ENCODE data around the gene PHF8.

PHF8 gene

DNA sequence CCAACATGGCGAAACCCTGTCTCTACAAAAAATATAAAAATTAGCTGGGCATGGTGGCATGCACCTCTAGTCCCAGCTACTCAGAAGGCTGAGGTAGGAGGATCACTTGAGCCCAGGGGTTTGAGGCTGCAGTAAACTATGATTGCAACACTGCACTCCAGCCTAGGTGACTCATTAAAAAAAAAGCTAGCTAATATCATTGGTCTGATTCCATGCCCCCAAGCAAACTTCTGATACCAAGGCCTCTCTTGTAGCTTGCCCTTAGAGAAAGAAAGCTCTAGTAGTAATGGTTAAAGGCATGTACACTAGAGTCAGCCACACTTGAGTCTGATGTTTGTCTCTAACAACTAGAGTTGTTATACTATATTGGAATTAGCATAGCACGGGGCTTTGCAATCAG lies 32.6 kb upstream of the PHF8 start:
- TF ChIP-seq CTCF (IDR thresholded peaks at IDR 0.05; ENCODE audit: low read depth, low read length) = no peak
- DNase-seq (ENCODE audit: extremely low read depth, low read depth) = no peak

- no peak for DNase-seq (ENCODE audit: extremely low read depth, low read depth)
- no peak for TF ChIP-seq CTCF (IDR thresholded peaks at IDR 0.05; ENCODE audit: low read depth, low read length)
These were observed 30.6 kb upstream of the PHF8 start for GRCh38 chrX:54074826-54075225.

DNA sequence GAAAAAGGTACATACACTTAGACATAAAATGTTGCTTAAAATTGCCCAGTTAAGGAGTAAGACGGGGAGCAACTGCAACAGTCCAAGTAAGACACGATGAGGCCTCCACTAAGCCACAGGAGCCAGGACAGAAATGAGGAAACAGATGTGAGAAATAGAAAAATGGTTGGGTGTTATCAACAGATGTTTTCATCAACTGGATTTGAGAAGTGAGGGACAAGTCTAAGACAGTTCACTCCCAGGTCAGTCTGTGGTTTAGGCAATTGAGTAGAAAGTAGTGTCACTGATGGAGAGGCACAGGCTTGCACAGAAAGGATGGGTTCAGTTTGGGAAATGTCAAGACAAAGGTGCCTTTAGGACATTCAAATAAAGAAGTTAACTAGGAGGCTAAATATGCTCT lies 23.5 kb upstream of the PHF8 start:
- no peak for TF ChIP-seq CTCF (IDR thresholded peaks at IDR 0.05; ENCODE audit: low read depth, low read length)
- DNase-seq (ENCODE audit: extremely low read depth, low read depth) = no peak

DNA sequence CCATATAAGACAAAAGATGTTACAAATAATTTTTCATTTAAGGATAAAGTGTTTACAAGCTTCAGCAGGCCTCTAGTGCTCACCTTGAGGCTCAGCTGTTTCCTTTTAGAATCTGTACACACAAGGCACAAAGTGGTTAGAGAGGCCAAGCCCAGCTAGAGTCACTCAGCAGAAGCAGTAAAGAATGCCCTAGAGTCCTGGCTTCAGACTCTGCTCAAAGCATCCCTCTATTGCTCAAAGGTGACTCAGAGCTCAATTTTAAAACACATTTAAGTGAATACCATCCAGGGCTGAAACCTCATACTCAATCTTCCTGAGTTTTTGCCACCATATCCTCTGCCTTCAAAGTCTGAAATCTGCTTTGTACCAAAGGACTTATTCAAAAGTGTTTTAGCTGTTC lies 22.6 kb upstream of the PHF8 start:
- no peak for TF ChIP-seq CTCF (IDR thresholded peaks at IDR 0.05; ENCODE audit: low read depth, low read length)
- peak; percentile 2 for DNase-seq (ENCODE audit: extremely low read depth, low read depth)

DNA sequence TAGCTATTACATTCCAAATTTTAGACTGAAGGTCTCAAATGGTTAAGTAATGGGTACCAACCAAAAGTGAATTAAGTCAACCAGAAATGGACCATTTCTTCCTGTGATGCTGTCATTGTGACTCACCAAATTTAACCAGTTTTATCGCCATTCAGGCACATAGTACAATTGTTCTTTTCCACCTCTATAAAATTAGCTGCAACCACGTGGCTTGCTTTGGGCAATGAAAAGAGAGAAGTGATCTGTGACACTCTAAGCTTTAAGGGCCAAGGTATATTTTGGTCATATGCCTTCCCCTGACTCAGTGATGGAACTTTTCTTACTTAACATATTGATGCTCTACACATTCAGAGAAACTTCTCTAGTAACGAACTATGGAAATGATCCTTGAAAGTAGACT lies 20.3 kb upstream of the PHF8 start:
- TF ChIP-seq CTCF (IDR thresholded peaks at IDR 0.05; ENCODE audit: low read depth, low read length) = no peak

GRCh38 chrX:54063361-54063760 lies 19.1 kb upstream of the PHF8 start:
- no peak for TF ChIP-seq CTCF (IDR thresholded peaks at IDR 0.05; ENCODE audit: low read depth, low read length)
- DNase-seq (ENCODE audit: extremely low read depth, low read depth) = no peak

More for the DNA sequence above, 20.3 kb upstream of the PHF8 start:
- no peak for DNase-seq (ENCODE audit: extremely low read depth, low read depth)

GRCh38 chrX:54049801-54050200 lies 5.5 kb upstream of the PHF8 start:
- no peak for DNase-seq (ENCODE audit: extremely low read depth, low read depth)
- TF ChIP-seq CTCF (IDR thresholded peaks at IDR 0.05; ENCODE audit: low read depth, low read length) = no peak
